ENCODE data around the gene RRP12.

The RRP12 gene

GRCh38 chr10:97336446-97336845 lies 64.7 kb downstream of the RRP12 start:
- peaks cover 24% of the 10 kb centered on the region for H3K4me1 ChIP-seq (ENCODE audit: control insufficient read depth, insufficient read depth, low read length, poor library complexity, severe bottlenecking)
- no peaks in the 10 kb centered on the region for H3K27me3 ChIP-seq (replicated peaks; ENCODE audit: control insufficient read depth, insufficient read depth, low read length, poor library complexity, severe bottlenecking)
- H3K4me3 ChIP-seq (ENCODE audit: insufficient read depth, low read depth, low read length, poor library complexity, severe bottlenecking), result no peak overlapping the region
- DNase-seq, result no peak
- H3K36me3 ChIP-seq (ENCODE audit: control insufficient read depth, insufficient read depth, low read length), result no peaks in the 10 kb centered on the region
- H3K27ac ChIP-seq (ENCODE audit: insufficient read depth, low read length, poor library complexity, severe bottlenecking), result no peak overlapping the region
- no peaks in the 10 kb centered on the region for H3K9me3 ChIP-seq (ENCODE audit: control insufficient read depth, low read length)

- Histone ChIP-seq H3K4me3 (ENCODE audit: insufficient read depth, low read depth, low read length, poor library complexity, severe bottlenecking) (no peak overlapping the region), H3K27ac (ENCODE audit: insufficient read depth, low read length, poor library complexity, severe bottlenecking) (no peak overlapping the region), H3K36me3 (ENCODE audit: control insufficient read depth, insufficient read depth, low read length) (no peaks in the 10 kb centered on the region), H3K9me3 (ENCODE audit: control insufficient read depth, low read length) (no peaks in the 10 kb centered on the region), H3K4me1 (ENCODE audit: control insufficient read depth, insufficient read depth, low read length, poor library complexity, severe bottlenecking) (peaks cover 28% of the 10 kb centered on the region), H3K27me3 (replicated peaks; ENCODE audit: control insufficient read depth, insufficient read depth, low read length, poor library complexity, severe bottlenecking) (no peaks in the 10 kb centered on the region)
- DNase-seq, result no peak
Observed at GRCh38 chr10:97336006-97336405, 65.1 kb downstream of the RRP12 start.

- H3K9me3 ChIP-seq (ENCODE audit: control insufficient read depth, low read length), result no peaks in the 10 kb centered on the region
- no peak for DNase-seq
- H3K27ac ChIP-seq (ENCODE audit: insufficient read depth, low read length, poor library complexity, severe bottlenecking), result peak overlapping the region; percentile 97
- peaks cover 29% of the 10 kb centered on the region for H3K4me1 ChIP-seq (ENCODE audit: control insufficient read depth, insufficient read depth, low read length, poor library complexity, severe bottlenecking)
- H3K4me3 ChIP-seq (ENCODE audit: insufficient read depth, low read depth, low read length, poor library complexity, severe bottlenecking), result peak overlapping the region; percentile 67
- no peaks in the 10 kb centered on the region for H3K36me3 ChIP-seq (ENCODE audit: control insufficient read depth, insufficient read depth, low read length)
- H3K27me3 ChIP-seq (replicated peaks; ENCODE audit: control insufficient read depth, insufficient read depth, low read length, poor library complexity, severe bottlenecking), result no peaks in the 10 kb centered on the region
Observed at GRCh38 chr10:97335188-97335619, 65.9 kb downstream of the RRP12 start.

- no peaks in the 10 kb centered on the region for H3K36me3 ChIP-seq (ENCODE audit: control insufficient read depth, insufficient read depth, low read length)
- H3K4me3 ChIP-seq (ENCODE audit: insufficient read depth, low read depth, low read length, poor library complexity, severe bottlenecking), result peak within 1 kb of the TSS; percentile 67
- H3K27ac ChIP-seq (ENCODE audit: insufficient read depth, low read length, poor library complexity, severe bottlenecking), result peak within 1 kb of the TSS; percentile 97
- H3K27me3 ChIP-seq (replicated peaks; ENCODE audit: control insufficient read depth, insufficient read depth, low read length, poor library complexity, severe bottlenecking), result no peaks in the 10 kb centered on the region
- no peaks in the 10 kb centered on the region for H3K9me3 ChIP-seq (ENCODE audit: control insufficient read depth, low read length)
- peak; percentile 75 to 82 (median 80) for DNase-seq
- H3K4me1 ChIP-seq (ENCODE audit: control insufficient read depth, insufficient read depth, low read length, poor library complexity, severe bottlenecking), result peaks cover 29% of the 10 kb centered on the region
Observed at GRCh38 chr10:97334370-97335175, 66.6 kb downstream of the RRP12 start, which contains the start of gene FRAT2. TSS of gene FRAT2 (minus strand) at chr10:97334729. CDS start at chr10:97334572, 157 bp downstream.

- Histone ChIP-seq H3K4me3 (ENCODE audit: insufficient read depth, low read depth, low read length, poor library complexity, severe bottlenecking) (peak overlapping the region; percentile 67), H3K4me1 (ENCODE audit: control insufficient read depth, insufficient read depth, low read length, poor library complexity, severe bottlenecking) (peaks cover 29% of the 10 kb centered on the region), H3K36me3 (ENCODE audit: control insufficient read depth, insufficient read depth, low read length) (no peaks in the 10 kb centered on the region), H3K9me3 (ENCODE audit: control insufficient read depth, low read length) (no peaks in the 10 kb centered on the region), H3K27me3 (replicated peaks; ENCODE audit: control insufficient read depth, insufficient read depth, low read length, poor library complexity, severe bottlenecking) (no peaks in the 10 kb centered on the region), H3K27ac (ENCODE audit: insufficient read depth, low read length, poor library complexity, severe bottlenecking) (peak overlapping the region; percentile 97)
- DNase-seq, result peak in 2 of 3 donors; percentile 3 to 6
Observed at GRCh38 chr10:97333601-97334369, 67.4 kb downstream of the RRP12 start.

- peaks cover 29% of the 10 kb centered on the region for H3K4me1 ChIP-seq (ENCODE audit: control insufficient read depth, insufficient read depth, low read length, poor library complexity, severe bottlenecking)
- no peak for DNase-seq
- peak overlapping the region; percentile 67 for H3K4me3 ChIP-seq (ENCODE audit: insufficient read depth, low read depth, low read length, poor library complexity, severe bottlenecking)
Observed at GRCh38 chr10:97333351-97333600, 67.9 kb downstream of the RRP12 start.

GRCh38 chr10:97332591-97333350 lies 68.4 kb downstream of the RRP12 start:
- Histone ChIP-seq H3K9me3 (ENCODE audit: control insufficient read depth, low read length) (no peaks in the 10 kb centered on the region), H3K27me3 (replicated peaks; ENCODE audit: control insufficient read depth, insufficient read depth, low read length, poor library complexity, severe bottlenecking) (no peaks in the 10 kb centered on the region), H3K4me1 (ENCODE audit: control insufficient read depth, insufficient read depth, low read length, poor library complexity, severe bottlenecking) (peaks cover 29% of the 10 kb centered on the region), H3K4me3 (ENCODE audit: insufficient read depth, low read depth, low read length, poor library complexity, severe bottlenecking) (peak overlapping the region; percentile 67), H3K36me3 (ENCODE audit: control insufficient read depth, insufficient read depth, low read length) (no peaks in the 10 kb centered on the region), H3K27ac (ENCODE audit: insufficient read depth, low read length, poor library complexity, severe bottlenecking) (peak overlapping the region; percentile 26)
- no peak for DNase-seq

More at GRCh38 chr10:97333351-97333600, 67.9 kb downstream of the RRP12 start:
- Histone ChIP-seq H3K27me3 (replicated peaks; ENCODE audit: control insufficient read depth, insufficient read depth, low read length, poor library complexity, severe bottlenecking) (no peaks in the 10 kb centered on the region), H3K9me3 (ENCODE audit: control insufficient read depth, low read length) (no peaks in the 10 kb centered on the region), H3K36me3 (ENCODE audit: control insufficient read depth, insufficient read depth, low read length) (no peaks in the 10 kb centered on the region), H3K27ac (ENCODE audit: insufficient read depth, low read length, poor library complexity, severe bottlenecking) (peak overlapping the region; percentile 26)

- Histone ChIP-seq H3K27ac (ENCODE audit: insufficient read depth, low read length, poor library complexity, severe bottlenecking) (no peak overlapping the region), H3K4me1 (ENCODE audit: control insufficient read depth, insufficient read depth, low read length, poor library complexity, severe bottlenecking) (peaks cover 29% of the 10 kb centered on the region), H3K27me3 (replicated peaks; ENCODE audit: control insufficient read depth, insufficient read depth, low read length, poor library complexity, severe bottlenecking) (no peaks in the 10 kb centered on the region), H3K4me3 (ENCODE audit: insufficient read depth, low read depth, low read length, poor library complexity, severe bottlenecking) (no peak overlapping the region), H3K36me3 (ENCODE audit: control insufficient read depth, insufficient read depth, low read length) (no peaks in the 10 kb centered on the region), H3K9me3 (ENCODE audit: control insufficient read depth, low read length) (no peaks in the 10 kb centered on the region)
- no peak for DNase-seq
Observed at GRCh38 chr10:97331153-97331703, 69.9 kb downstream of the RRP12 start.

GRCh38 chr10:97329766-97330165 lies 71.4 kb downstream of the RRP12 start:
- Histone ChIP-seq H3K27ac (ENCODE audit: insufficient read depth, low read length, poor library complexity, severe bottlenecking) (no peak overlapping the region), H3K4me3 (ENCODE audit: insufficient read depth, low read depth, low read length, poor library complexity, severe bottlenecking) (no peak overlapping the region), H3K4me1 (ENCODE audit: control insufficient read depth, insufficient read depth, low read length, poor library complexity, severe bottlenecking) (peaks cover 25% of the 10 kb centered on the region), H3K27me3 (replicated peaks; ENCODE audit: control insufficient read depth, insufficient read depth, low read length, poor library complexity, severe bottlenecking) (no peaks in the 10 kb centered on the region), H3K9me3 (ENCODE audit: control insufficient read depth, low read length) (no peaks in the 10 kb centered on the region), H3K36me3 (ENCODE audit: control insufficient read depth, insufficient read depth, low read length) (no peaks in the 10 kb centered on the region)
- no peak for DNase-seq
